Measurements from ENCODE around the gene SLC13A3.

Gene SLC13A3

DNA sequence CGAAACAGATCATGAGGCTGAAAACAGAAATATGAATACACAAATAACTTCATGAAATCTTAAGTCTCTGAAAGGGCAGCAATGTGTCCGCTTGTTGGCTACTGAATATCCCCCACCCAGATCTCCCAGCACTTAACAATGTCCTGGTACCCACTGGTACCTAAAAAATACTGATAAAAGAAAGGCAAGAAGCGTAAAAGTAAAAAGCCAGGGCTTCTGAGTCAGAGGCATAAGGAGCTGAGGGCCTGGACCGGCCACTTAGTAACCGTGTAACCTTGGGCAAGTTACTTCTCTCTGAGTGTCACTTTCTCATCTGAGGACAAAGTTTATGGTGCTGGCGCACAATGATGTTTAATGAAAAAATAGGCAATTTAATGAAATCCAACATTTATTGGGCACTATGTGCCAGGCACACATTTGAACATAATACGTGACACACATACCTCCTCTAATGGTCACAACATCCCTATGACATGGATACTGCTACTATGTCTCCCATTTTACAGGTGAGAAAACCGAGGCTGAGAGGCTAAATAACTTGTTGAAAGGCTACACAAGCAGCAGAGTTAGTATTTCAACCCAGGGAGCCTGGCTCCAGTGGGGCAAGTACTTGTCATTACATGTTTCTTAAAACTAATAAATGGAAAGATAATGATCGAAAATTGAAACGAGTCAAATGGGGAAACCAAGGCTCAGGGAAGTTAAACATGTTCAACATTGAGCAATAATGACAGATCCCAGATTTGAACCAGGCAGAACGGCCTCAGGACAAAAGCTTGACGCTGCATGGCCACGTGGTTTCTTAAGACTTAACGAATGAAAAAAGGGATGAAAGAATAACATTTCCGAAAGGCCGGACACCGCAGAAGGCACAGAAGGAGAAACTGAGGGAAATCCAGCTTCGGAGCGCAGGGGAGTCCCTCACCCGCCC lies 37.2 kb upstream of the SLC13A3 start:
- H3K4me3 ChIP-seq (ENCODE audit: control insufficient read depth, low read depth, low read length): peak overlapping the region; percentile 73
- DNase-seq (ENCODE audit: low read depth): no peak
- TF ChIP-seq, protein P1, sequence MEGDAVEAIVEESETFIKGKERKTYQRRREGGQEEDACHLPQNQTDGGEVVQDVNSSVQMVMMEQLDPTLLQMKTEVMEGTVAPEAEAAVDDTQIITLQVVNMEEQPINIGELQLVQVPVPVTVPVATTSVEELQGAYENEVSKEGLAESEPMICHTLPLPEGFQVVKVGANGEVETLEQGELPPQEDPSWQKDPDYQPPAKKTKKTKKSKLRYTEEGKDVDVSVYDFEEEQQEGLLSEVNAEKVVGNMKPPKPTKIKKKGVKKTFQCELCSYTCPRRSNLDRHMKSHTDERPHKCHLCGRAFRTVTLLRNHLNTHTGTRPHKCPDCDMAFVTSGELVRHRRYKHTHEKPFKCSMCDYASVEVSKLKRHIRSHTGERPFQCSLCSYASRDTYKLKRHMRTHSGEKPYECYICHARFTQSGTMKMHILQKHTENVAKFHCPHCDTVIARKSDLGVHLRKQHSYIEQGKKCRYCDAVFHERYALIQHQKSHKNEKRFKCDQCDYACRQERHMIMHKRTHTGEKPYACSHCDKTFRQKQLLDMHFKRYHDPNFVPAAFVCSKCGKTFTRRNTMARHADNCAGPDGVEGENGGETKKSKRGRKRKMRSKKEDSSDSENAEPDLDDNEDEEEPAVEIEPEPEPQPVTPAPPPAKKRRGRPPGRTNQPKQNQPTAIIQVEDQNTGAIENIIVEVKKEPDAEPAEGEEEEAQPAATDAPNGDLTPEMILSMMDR (IDR thresholded peaks at IDR 0.05; ENCODE audit: control insufficient read depth, insufficient read depth, low read depth, low read length, missing control alignments): no peak

DNA sequence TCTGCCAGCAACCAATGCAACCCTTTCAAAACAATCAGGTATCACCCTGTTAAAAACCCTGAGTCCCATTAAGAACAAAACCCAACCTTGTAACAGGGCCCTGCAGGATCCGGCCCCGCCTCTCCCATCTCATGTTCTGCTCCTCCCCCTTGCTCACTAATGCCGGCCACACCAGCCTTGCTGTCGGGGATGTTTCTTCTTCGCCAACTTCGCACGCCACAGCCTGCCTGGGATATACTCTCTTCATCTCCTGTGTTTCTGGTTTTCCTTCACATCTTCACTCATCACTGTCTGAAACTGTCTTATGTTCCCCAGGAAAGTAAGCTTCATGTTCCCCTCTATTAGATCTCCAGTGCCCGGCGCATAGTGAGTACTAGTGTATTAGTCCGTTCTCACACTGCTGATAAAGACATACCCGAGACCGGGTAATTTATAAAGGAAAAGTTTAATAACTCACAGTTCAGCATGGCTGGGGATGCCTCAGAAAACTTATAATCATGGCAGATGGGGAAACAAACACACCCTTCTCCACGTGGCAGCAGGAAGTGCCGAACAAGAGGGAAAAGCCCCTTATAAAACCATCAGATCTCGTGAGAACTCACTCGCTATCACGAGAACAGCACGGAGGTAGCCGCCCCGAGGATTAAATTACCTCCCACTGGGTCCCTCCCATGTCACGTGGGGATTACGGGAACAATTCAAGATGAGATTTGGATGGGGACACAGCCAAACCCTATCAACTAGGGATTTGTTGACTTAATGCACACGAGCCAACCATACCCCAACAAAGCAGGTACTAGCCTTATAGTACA lies 32.9 kb upstream of the SLC13A3 start:
- DNase-seq (ENCODE audit: low read depth): no peak
- H3K4me3 ChIP-seq (ENCODE audit: control insufficient read depth, low read depth, low read length): peak overlapping the region; percentile 48
- TF ChIP-seq, protein P1 (IDR thresholded peaks at IDR 0.05; ENCODE audit: control insufficient read depth, insufficient read depth, low read depth, low read length, missing control alignments): no peak

GRCh38 chr20:46683668-46683938 lies 32.3 kb upstream of the SLC13A3 start:
- peak overlapping the region; percentile 48 for H3K4me3 ChIP-seq (ENCODE audit: control insufficient read depth, low read depth, low read length)
- TF ChIP-seq, protein P1 (IDR thresholded peaks at IDR 0.05; ENCODE audit: control insufficient read depth, insufficient read depth, low read depth, low read length, missing control alignments): no peak
- DNase-seq (ENCODE audit: low read depth): no peak

DNA sequence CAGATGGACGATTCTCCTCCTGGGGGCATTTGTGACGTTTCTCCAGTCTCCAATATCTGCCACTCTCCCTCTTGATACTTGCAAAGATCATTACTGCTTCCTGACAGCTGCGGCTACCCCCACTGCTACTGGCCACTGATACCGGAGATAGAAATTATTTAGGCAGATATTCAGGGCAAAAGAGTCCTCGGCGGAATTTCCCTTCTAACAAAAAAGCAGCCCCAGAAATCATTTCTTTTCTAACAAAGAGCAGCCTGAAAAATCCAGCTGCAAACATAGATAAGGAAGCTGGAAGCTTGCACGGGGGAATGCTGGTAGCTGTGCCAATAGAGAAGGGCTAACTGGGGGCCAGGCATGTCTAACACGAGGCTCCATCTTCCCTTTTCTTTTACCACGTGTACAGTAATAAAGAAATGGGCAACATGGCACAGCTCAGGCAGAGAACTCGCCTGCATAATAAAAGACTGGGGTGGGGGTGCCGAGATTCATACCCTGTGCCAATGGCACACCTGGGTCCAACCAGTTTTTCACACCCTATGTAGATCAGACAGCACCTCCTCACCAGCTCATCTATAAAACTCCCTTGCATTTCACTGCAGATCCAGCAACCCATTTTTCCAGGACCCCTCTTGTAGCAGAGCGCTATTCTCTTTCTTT lies 31.9 kb upstream of the SLC13A3 start:
- TF ChIP-seq, protein P1 (IDR thresholded peaks at IDR 0.05; ENCODE audit: control insufficient read depth, insufficient read depth, low read depth, low read length, missing control alignments): no peak
- H3K4me3 ChIP-seq (ENCODE audit: control insufficient read depth, low read depth, low read length): peak overlapping the region; percentile 48
- no peak for DNase-seq (ENCODE audit: low read depth)

GRCh38 chr20:46682063-46682821 lies 31.0 kb upstream of the SLC13A3 start:
- TF ChIP-seq, protein P1 (IDR thresholded peaks at IDR 0.05; ENCODE audit: control insufficient read depth, insufficient read depth, low read depth, low read length, missing control alignments): no peak
- no peak for DNase-seq (ENCODE audit: low read depth)
- no peak overlapping the region for H3K4me3 ChIP-seq (ENCODE audit: control insufficient read depth, low read depth, low read length)

All from AG09309 (cell line).